HTERT RPE-1 (cell line): ENCODE data around the gene BLTP1.

ENCODE experiments used
- in situ Hi-C: fragments of 300-500 bp; cut with MboI; formaldehyde crosslinking; loops from 4 replicates; pipeline ENCODE4 v1.14.3; 2020; ENCODE audit warnings: low sequenced_read_pairs

The BLTP1 gene

GRCh38 chr4:122170775-122171174, 18.6 kb downstream of the BLTP1 start:
- in situ Hi-C loops = no loop called here

DNA sequence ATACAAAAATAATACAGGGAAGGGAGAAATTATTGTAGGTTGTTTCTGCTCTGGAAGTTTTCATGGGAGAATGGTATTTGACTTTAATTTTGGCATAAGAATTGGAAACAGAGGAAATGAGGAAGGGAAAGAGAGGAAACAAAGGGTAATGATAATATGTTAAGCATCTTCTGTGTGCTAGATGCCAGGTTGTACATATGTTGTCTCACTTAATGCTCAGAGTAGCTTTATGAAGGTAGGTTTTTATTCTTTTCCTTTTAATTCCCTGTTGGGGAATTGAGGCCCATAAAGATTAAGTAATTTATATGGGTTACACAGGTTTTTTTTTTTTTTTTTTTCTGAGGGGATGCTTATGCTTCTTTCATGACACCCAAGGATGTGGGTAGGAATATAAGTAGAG, 19.2 kb downstream of the BLTP1 start:
- in situ Hi-C loops = no loop called here

GRCh38 chr4:122172266-122172665, 20.1 kb downstream of the BLTP1 start:
- in situ Hi-C loops = no loop called here

DNA sequence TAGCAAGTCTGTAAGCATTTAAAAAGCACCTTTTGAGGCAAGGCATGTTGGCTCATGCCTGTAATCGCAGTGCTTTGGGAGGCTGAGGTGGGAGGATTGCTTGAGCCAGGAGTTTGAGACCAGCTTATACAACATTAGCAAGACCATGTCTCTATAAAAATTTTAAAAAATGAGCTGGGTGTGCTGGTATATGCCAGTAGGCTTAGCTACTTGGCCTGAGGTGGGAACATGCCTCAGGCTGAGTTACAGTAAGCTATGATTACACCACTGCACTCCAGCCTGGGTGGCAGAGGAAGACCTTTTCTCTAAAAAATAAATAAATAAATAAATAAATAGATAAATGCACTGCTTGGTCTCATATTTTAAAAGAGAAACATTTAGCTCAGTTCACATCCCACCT, 26.8 kb downstream of the BLTP1 start:
- in situ Hi-C loops = no loop called here

GRCh38 chr4:122195718-122196117, 43.6 kb downstream of the BLTP1 start:
- in situ Hi-C loops = no loop called here
